ENCODE data around the gene LGALS1.

GRCh38 chr22:37669586-37669985 is 5.8 kb upstream of the LGALS1 start:
- TF ChIP-seq POLR2A (IDR thresholded peaks at IDR 0.05) (no peak), CTCF (IDR thresholded peaks at IDR 0.05) (no peak)

Measured in testis (tissue), 2 donors.